Tibial nerve (tissue), 4 donors: ENCODE data around the gene DPP7.

ENCODE experiments used
- CTCF ChIP-seq, 5 experiments: fragments of 200-600 bp in 3 of 5; fragments of 450-650 bp in 2 of 5; sonication (generic) in 3 of 5; IDR thresholded peaks; one replicate each; pipeline ENCODE4 v1.5.1; 2016 to 2019; ENCODE audit warnings: antibody characterized with exemption in 5 of 5, mild to moderate bottlenecking in 3 of 5, moderate library complexity in 2 of 5
- EP300 ChIP-seq, 2 donors: sonication (generic); formaldehyde crosslinking; IDR thresholded peaks; one replicate each; pipeline ENCODE4 v1.6.1; 2017; ENCODE audit warnings: antibody characterized with exemption in 2 of 2, mild to moderate bottlenecking in 1 of 2
- POLR2A ChIP-seq, 2 donors: fragments of 450-650 bp; IDR thresholded peaks; one replicate each; pipeline ENCODE4 v1.6.1; 2017; ENCODE audit warnings: antibody characterized with exemption in 2 of 2, mild to moderate bottlenecking in 2 of 2, moderate library complexity in 2 of 2

- TF ChIP-seq CTCF (IDR thresholded peaks at IDR 0.05) (no peak), POLR2A (IDR thresholded peaks at IDR 0.05) (no peak), EP300 (IDR thresholded peaks at IDR 0.05) (no peak)
Measured at GRCh38 chr9:137136261-137136880, 21.8 kb upstream of the DPP7 start.
